SK-N-SH treated with all-trans-retinoic acid at 6 μM for 48 hours (cell line): ENCODE measurements around the gene SLC38A4.

Experiments used
- ARNTL ChIP-seq: fragments of 450-650 bp; formaldehyde crosslinking; IDR thresholded peaks from 2 replicates; pipeline ENCODE4 v1.5.0; 2020; ENCODE audit warnings: low read depth, mild to moderate bottlenecking, moderate library complexity, borderline replicate concordance
- BACH2 ChIP-seq: fragments of 250-450 bp; sonication (Bioruptor Pico); IDR thresholded peaks from 2 replicates; pipeline ENCODE4 v1.9.0; 2021; ENCODE audit warnings: mild to moderate bottlenecking, borderline replicate concordance
- CSDC2 ChIP-seq: fragments of 250-450 bp; sonication (Bioruptor Pico); IDR thresholded peaks from 2 replicates; pipeline ENCODE4 v1.5.0; 2020; ENCODE audit warnings: mild to moderate bottlenecking, moderate library complexity
- GLIS3 ChIP-seq: fragments of 250-450 bp; sonication (Bioruptor Pico); IDR thresholded peaks from 2 replicates; pipeline ENCODE4 v1.5.0; 2020; ENCODE audit warnings: mild to moderate bottlenecking, moderate library complexity
- ISL1 ChIP-seq: fragments of 250-450 bp; sonication (Bioruptor Pico); IDR thresholded peaks from 2 replicates; pipeline ENCODE4 v2.1.2; 2022; ENCODE audit warnings: mild to moderate bottlenecking, moderate library complexity
- OSR1 ChIP-seq: fragments of 250-450 bp; sonication (Bioruptor Pico); IDR thresholded peaks from 2 replicates; pipeline ENCODE4 v1.8.0; 2022; ENCODE audit warnings: moderate library complexity, mild to moderate bottlenecking, inconsistent platforms
- SNAI2 ChIP-seq: fragments of 250-450 bp; sonication (Bioruptor Pico); IDR thresholded peaks from 2 replicates; pipeline ENCODE4 v1.5.0; 2020; ENCODE audit warnings: mild to moderate bottlenecking, moderate library complexity
- TCF4 ChIP-seq: fragments of 250-450 bp; sonication (Bioruptor Pico); IDR thresholded peaks from 2 replicates; pipeline ENCODE4 v1.8.0; 2021; ENCODE audit warnings: mild to moderate bottlenecking, moderate library complexity, borderline replicate concordance
- ZFP3 ChIP-seq: fragments of 250-450 bp; sonication (Bioruptor Pico); IDR thresholded peaks from 2 replicates; pipeline ENCODE4 v1.5.0; 2020; ENCODE audit warnings: mild to moderate bottlenecking, moderate library complexity
- ZFP30 ChIP-seq: fragments of 450-650 bp; formaldehyde crosslinking; IDR thresholded peaks from 2 replicates; pipeline ENCODE4 v1.5.0; 2022; ENCODE audit warnings: mild to moderate bottlenecking, moderate library complexity
- ZNF8 ChIP-seq: fragments of 450-650 bp; formaldehyde crosslinking; IDR thresholded peaks from 2 replicates; pipeline ENCODE4 v1.5.0; 2020; ENCODE audit warnings: mild to moderate bottlenecking, moderate library complexity
- TF ChIP-seq, protein P1 (sequence below): fragments of 250-450 bp; sonication (Bioruptor Pico); IDR thresholded peaks from 2 replicates; pipeline ENCODE4 v1.8.0; 2020; ENCODE audit warnings: mild to moderate bottlenecking, moderate library complexity, borderline replicate concordance
- TF ChIP-seq, protein P2 (sequence below): fragments of 250-450 bp; sonication (Bioruptor Pico); IDR thresholded peaks from 2 replicates; pipeline ENCODE4 v1.8.0; 2021; ENCODE audit warnings: low read depth, mild to moderate bottlenecking, moderate library complexity, borderline replicate concordance

DNA sequence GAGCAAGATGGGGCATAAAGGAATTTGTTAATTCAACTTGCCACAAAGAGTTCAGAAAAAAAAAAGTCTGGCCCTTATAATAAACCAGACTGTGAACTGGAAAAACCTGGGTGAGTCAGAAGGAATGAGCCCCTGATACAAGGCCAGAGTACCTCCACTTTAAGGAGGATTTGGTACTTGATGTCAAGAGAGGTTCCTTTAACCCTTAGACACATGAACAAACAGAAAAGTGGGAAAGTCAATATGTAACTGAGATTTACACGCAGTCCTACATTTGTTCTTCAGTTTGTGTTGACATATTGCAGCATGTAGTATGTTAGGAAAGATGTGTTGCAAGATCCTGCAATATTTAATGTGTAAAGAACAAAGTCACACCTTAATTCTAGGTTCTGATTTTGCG lies 14.2 kb upstream of the SLC38A4 start:
- no peak for TF ChIP-seq BACH2
- no peak for TF ChIP-seq GLIS3 (CRISPR knock-in tag)
- TF ChIP-seq, protein P1, sequence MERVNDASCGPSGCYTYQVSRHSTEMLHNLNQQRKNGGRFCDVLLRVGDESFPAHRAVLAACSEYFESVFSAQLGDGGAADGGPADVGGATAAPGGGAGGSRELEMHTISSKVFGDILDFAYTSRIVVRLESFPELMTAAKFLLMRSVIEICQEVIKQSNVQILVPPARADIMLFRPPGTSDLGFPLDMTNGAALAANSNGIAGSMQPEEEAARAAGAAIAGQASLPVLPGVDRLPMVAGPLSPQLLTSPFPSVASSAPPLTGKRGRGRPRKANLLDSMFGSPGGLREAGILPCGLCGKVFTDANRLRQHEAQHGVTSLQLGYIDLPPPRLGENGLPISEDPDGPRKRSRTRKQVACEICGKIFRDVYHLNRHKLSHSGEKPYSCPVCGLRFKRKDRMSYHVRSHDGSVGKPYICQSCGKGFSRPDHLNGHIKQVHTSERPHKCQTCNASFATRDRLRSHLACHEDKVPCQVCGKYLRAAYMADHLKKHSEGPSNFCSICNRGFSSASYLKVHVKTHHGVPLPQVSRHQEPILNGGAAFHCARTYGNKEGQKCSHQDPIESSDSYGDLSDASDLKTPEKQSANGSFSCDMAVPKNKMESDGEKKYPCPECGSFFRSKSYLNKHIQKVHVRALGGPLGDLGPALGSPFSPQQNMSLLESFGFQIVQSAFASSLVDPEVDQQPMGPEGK (CRISPR knock-in tag), result no peak
- no peak for TF ChIP-seq OSR1 (CRISPR knock-in tag)
- TF ChIP-seq ZFP3 (CRISPR knock-in tag), result no peak
- no peak for TF ChIP-seq ZFP30 (CRISPR knock-in tag)
- no peak for TF ChIP-seq ARNTL (CRISPR knock-in tag)
- TF ChIP-seq ZNF8, result no peak
- no peak for TF ChIP-seq CSDC2 (CRISPR knock-in tag)
- TF ChIP-seq SNAI2, result no peak
- no peak for TF ChIP-seq ISL1 (CRISPR knock-in tag)
- TF ChIP-seq, protein P2, sequence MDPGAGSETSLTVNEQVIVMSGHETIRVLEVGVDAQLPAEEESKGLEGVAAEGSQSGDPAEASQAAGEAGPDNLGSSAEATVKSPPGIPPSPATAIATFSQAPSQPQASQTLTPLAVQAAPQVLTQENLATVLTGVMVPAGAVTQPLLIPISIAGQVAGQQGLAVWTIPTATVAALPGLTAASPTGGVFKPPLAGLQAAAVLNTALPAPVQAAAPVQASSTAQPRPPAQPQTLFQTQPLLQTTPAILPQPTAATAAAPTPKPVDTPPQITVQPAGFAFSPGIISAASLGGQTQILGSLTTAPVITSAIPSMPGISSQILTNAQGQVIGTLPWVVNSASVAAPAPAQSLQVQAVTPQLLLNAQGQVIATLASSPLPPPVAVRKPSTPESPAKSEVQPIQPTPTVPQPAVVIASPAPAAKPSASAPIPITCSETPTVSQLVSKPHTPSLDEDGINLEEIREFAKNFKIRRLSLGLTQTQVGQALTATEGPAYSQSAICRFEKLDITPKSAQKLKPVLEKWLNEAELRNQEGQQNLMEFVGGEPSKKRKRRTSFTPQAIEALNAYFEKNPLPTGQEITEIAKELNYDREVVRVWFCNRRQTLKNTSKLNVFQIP, result no peak
- no peak for TF ChIP-seq TCF4 (CRISPR knock-in tag)
